IPS-18a (cell line): ENCODE data around the gene TUBA3D.
"Not testable (repeated sequence)": the region's sequence is repeated elsewhere in the genome, so short reads cannot be mapped to it uniquely, and the experiment has no call there.

Source experiments
- H3K27ac ChIP-seq: one replicate; pipeline ENCODE4 v1.5.1; 2013; ENCODE audit warnings: low read length
- H3K27me3 ChIP-seq: one replicate; pipeline ENCODE4 v1.6.1; 2013; ENCODE audit warnings: mild to moderate bottlenecking, low read length; ENCODE audit not compliant: control insufficient read depth, insufficient read depth
- H3K36me3 ChIP-seq: one replicate; pipeline ENCODE4 v1.6.1; 2013; ENCODE audit warnings: low read depth, low read length; ENCODE audit not compliant: control insufficient read depth
- H3K4me1 ChIP-seq: one replicate; pipeline ENCODE4 v1.6.1; 2013; ENCODE audit warnings: low read depth, low read length; ENCODE audit not compliant: control insufficient read depth
- H3K4me3 ChIP-seq: one replicate; pipeline ENCODE4 v1.5.1; 2013; ENCODE audit warnings: low read length
- H3K9ac ChIP-seq: one replicate; pipeline ENCODE4 v1.6.1; 2013; ENCODE audit warnings: mild to moderate bottlenecking, low read length, moderate library complexity
- H3K9me3 ChIP-seq: one replicate; pipeline ENCODE4 v1.6.1; 2013; ENCODE audit warnings: low read depth, low read length; ENCODE audit not compliant: control insufficient read depth

Gene TUBA3D

DNA sequence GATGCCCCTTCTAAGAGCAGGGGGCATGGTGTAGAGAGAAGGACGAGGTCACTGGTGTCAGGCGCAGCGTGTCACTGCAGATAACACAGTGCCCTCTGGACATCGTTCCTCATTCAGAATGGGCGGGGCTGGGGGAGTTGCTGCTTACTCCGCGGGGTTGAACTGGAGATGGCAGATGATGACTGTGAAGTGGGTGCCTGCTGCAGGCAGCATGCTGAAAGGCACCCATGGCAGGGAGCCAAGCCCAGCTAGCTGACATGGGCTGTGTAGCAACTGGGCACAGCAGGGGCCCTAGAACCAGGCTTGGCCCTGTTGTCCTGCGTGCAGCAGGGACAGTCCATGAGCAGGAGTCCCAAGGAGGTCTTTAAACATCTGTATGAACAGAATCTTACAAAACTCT, 4.3 kb upstream of the TUBA3D start:
- not testable (repeated sequence) for H3K27ac ChIP-seq, H3K36me3 ChIP-seq, H3K27me3 ChIP-seq, H3K4me3 ChIP-seq, H3K9ac ChIP-seq, H3K9me3 ChIP-seq, H3K4me1 ChIP-seq

GRCh38 chr2:131473266-131473665, 2.7 kb upstream of the TUBA3D start:
- not testable (repeated sequence) for H3K36me3 ChIP-seq, H3K9me3 ChIP-seq, H3K4me3 ChIP-seq, H3K9ac ChIP-seq, H3K4me1 ChIP-seq, H3K27ac ChIP-seq, H3K27me3 ChIP-seq

GRCh38 chr2:131476363-131476762, 444 bp downstream of the TUBA3D start:
- H3K4me1 ChIP-seq, H3K4me3 ChIP-seq, H3K27ac ChIP-seq, H3K36me3 ChIP-seq, H3K9ac ChIP-seq, H3K27me3 ChIP-seq, H3K9me3 ChIP-seq: not testable (repeated sequence)

GRCh38 chr2:131477227-131477626, 1.3 kb downstream of the TUBA3D start:
- H3K9ac ChIP-seq, H3K36me3 ChIP-seq, H3K4me1 ChIP-seq, H3K27me3 ChIP-seq, H3K4me3 ChIP-seq, H3K9me3 ChIP-seq, H3K27ac ChIP-seq: not testable (repeated sequence)

DNA sequence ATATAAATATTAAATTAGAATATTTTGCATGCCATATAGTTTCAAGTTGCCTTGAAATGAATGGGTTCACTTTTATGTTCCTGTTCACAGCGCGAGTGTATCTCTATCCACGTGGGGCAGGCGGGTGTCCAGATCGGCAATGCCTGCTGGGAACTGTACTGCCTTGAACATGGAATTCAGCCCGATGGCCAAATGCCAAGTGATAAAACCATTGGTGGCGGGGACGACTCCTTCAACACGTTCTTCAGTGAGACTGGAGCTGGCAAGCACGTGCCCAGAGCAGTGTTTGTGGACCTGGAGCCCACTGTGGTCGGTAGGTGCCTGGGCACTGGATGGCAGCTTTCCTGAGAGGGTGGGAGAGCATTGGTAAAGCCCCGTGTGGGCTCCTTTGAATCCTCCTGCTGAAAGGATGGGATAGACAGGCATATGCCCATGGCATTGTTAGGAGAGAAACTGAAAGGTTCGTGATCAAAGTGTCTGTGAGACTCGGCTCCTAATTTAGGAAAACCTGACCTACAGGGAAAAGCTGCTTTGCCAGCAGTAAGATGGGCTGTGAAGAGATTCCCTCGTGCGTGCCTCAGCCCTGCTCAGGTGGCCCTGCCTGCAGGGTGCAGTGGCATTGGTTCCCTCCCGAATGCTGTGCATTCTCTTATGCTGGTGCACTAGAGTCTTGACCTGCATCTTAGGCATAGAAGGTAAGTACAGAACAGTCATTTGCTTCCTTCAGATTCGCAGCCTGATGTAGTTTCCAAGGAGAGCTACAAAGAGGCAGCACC, 2.3 kb downstream of the TUBA3D start:
- not testable (repeated sequence) for H3K27ac ChIP-seq, H3K4me1 ChIP-seq, H3K27me3 ChIP-seq, H3K36me3 ChIP-seq, H3K4me3 ChIP-seq, H3K9ac ChIP-seq, H3K9me3 ChIP-seq

DNA sequence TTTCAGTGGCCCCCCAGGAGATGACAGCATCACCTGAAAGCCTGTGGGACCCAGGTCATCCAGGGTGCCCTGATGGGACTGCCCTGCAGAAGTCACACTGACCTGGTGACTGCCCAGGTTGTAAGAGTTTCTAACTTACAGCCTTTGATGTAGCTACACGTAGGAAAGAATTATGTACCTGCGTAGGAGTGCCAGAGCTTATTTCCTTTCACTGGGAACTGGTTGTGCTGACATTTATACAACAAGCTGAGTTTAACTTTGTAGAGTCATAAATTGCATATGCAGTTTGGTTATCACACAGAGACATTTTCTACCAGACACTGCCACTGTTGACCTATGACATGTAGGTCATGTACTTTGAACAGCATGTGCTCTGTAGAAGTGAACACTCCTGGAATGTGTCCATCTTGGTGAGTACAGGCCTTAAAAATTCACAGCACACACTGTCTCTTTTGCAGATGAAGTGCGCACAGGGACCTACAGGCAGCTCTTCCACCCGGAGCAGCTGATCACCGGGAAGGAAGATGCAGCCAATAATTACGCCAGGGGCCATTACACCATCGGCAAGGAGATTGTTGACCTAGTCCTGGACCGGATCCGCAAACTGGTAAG, 3.0 kb downstream of the TUBA3D start:
- H3K27me3 ChIP-seq, H3K4me3 ChIP-seq, H3K9ac ChIP-seq, H3K27ac ChIP-seq, H3K9me3 ChIP-seq, H3K4me1 ChIP-seq, H3K36me3 ChIP-seq: not testable (repeated sequence)

DNA sequence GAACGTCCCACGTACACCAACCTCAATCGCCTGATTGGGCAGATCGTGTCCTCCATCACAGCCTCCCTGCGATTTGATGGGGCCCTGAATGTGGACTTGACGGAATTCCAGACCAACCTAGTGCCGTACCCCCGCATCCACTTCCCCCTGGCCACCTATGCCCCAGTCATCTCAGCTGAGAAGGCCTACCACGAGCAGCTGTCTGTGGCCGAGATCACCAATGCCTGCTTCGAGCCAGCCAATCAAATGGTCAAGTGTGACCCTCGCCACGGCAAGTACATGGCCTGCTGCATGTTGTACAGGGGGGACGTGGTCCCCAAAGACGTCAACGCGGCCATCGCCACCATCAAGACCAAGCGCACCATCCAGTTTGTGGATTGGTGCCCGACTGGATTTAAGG, 4.4 kb downstream of the TUBA3D start:
- not testable (repeated sequence) for H3K9ac ChIP-seq, H3K4me1 ChIP-seq, H3K9me3 ChIP-seq, H3K4me3 ChIP-seq, H3K27me3 ChIP-seq, H3K36me3 ChIP-seq, H3K27ac ChIP-seq

DNA sequence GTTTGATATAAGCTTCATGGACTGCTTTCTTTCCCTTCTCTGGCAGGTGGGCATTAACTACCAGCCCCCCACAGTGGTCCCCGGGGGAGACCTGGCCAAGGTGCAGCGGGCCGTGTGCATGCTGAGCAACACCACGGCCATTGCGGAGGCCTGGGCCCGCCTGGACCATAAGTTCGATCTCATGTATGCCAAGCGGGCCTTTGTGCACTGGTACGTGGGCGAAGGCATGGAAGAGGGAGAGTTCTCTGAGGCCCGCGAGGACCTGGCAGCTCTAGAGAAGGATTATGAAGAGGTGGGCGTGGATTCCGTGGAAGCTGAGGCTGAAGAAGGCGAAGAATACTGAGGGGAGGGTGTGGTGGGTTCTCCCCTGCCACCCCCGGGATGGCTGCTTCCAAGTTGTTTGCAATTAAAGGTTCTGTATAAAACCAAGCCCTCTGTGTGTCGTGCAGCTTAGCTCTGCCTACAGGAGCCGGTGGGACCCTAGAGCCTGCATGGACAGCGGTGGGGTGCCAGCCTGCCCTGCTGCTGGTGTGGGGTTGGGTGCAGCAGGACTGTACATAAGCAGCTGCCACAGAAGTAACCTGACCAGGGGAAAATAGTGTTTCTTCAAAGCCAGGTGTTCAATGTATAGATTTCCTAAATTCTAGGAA, 6.7 kb downstream of the TUBA3D start:
- not testable (repeated sequence) for H3K36me3 ChIP-seq, H3K27me3 ChIP-seq, H3K9me3 ChIP-seq, H3K9ac ChIP-seq, H3K27ac ChIP-seq, H3K4me1 ChIP-seq, H3K4me3 ChIP-seq

DNA sequence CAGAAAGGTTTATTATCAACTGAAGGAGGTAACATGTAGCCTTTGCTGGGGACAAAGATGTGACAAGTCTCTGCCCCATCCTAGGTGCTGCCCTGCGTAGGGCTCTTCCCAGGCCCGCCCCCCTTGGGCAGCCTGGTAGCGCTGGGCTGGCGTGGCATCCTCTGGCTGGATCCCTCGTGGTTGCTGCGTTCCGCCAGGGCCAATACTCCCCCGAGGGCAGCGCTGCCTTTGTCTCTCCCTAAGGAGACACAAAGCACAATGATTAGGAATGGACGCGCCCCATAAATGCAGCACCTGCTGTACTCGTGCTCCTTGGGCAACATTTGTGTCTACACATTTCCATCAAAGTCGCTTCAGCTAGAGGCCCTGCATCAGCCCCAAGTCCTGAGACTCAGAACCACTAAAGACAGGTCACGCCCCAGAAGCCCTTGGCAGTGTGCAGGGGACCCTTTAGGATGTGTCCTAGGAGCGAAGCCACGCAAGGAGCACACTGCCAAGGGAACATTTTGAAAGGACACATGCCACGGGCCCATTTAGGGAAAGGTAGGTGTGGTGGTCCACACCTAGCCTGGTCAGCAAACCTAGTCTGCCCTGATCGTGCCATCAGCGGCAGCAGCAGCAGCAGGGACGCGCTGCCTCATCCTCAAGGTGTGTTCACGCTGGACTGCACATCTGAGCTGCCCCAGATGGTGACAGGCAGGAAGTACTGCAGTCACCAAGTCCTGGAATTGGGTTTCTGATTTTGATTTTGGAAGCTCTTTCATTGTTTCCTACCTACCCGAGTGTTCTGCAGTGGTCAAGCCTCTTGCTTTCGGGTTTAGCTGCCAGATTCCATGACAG, 8.3 kb downstream of the TUBA3D start:
- H3K4me3 ChIP-seq, H3K9me3 ChIP-seq, H3K36me3 ChIP-seq, H3K27ac ChIP-seq, H3K4me1 ChIP-seq, H3K27me3 ChIP-seq, H3K9ac ChIP-seq: not testable (repeated sequence)

DNA sequence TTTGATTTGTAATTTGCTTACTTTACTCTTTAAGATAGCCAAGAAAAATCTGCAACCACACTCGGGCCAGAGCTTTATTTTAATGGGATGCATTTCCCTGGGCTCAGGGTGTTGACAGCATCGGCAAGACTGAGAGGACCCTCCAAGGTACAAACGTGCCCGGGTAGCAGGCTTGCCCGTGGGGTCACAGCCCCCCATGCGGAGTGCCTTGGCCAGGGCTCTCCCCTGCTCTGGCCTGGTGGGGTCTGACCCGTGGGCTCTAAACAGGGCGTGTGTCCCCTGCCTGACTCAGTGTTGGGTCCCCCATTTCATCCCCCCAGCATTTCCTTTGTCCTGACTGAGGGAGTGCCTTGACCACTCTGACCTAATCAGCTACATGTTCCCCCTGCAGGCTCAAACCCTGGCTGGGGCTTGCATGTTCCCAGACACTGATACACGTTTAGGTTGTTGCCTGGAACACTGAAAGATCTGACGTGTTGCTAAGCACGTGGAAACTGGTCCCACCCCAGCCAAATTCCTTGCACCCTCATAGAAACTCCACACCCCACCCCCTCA, 9.1 kb downstream of the TUBA3D start:
- H3K4me3 ChIP-seq, H3K27ac ChIP-seq, H3K4me1 ChIP-seq, H3K36me3 ChIP-seq, H3K9me3 ChIP-seq, H3K27me3 ChIP-seq, H3K9ac ChIP-seq: not testable (repeated sequence)

DNA sequence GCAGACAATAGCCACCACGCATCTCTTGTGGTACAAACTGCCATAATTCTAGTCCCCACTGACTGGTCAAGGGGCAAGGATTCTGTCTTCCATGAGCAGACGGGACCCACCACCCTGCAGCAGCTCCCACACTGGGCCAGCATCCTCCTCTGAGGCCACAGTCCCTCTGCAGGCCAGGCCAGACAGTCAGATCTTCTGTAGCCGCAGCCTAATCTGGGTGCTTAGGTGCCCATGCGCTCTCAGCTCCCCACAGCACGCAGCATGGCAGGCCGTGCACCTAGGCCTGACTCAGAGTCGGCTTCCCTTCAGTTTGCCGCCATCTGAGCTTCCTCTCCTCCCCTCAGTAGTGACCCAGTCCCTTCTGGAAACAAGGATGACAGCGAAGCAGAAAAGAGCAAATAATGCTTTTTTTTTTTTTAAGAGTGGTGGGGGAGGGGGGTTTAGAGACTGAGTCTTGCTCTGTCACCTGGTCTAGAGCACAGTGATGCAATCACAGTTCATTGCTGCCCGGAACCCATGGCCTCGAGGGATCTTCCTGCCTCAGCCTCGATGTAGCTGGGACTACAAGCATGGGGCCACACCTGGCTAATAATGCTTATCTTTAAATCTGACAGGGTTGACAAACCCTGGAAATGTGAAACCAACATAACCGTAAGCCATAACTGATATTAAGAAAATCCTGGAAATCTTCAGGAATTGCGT, 10.4 kb downstream of the TUBA3D start:
- not testable (repeated sequence) for H3K27me3 ChIP-seq, H3K27ac ChIP-seq, H3K9me3 ChIP-seq, H3K4me1 ChIP-seq, H3K36me3 ChIP-seq, H3K4me3 ChIP-seq, H3K9ac ChIP-seq
